Measurements from ENCODE around the gene TXNDC16.
A peak's percentile ranks its signal among the peaks of the same experiment; 100 is the strongest.

TXNDC16 gene

DNA sequence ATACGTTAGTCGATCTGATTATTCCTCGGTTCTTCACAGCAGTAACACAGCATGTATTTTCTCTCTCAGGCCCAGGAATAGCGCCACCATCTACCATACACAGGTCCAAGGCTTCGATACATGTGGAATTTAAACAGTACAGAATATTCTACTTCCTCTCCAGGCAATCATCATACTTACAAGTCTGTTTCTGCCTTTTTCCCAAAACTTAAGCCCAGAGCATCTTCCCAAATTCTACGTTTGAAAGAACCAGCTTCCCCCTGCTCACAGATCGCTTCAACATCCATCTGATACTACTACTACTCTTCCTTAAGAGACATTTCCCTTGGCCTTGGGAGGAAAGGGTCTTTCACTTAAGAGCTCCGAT, 626 bp downstream of the TXNDC16 start:
- Mint-ChIP-seq H3K36me3 (ENCODE audit: low read depth) (peaks cover 2% of the 10 kb centered on the region), H3K4me1 (ENCODE audit: low read depth) (peaks cover 29% of the 10 kb centered on the region), H3K4me3 (peak overlapping the region; percentile 87), H3K27me3 (peaks cover 8% of the 10 kb centered on the region), H3K9me3 (no peaks in the 10 kb centered on the region), H3K27ac (peak overlapping the region; percentile 91)
- DNase-seq: no peak

DNA sequence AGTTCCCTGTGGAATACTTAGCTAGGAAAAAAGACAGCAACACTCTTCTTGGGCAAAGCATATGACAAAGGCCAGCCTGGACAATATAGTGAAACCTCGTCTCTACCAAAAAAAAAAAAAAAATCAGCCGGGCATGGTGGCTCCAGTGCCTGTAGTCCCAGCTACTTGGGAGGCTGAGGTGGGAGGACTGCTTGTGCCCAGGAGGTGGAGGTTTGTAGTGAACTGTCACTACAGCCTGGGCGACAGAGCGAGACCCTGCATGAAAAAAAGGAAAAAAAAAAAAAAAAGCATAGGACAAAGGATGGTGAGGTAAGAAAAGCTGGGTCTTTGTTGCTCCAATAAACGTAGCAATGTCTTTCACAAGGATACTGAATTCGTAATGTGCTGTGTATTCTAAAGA, 1.1 kb downstream of the TXNDC16 start:
- Mint-ChIP-seq H3K27ac (peak overlapping the region; percentile 91), H3K9me3 (no peaks in the 10 kb centered on the region), H3K27me3 (peaks cover 8% of the 10 kb centered on the region), H3K4me1 (ENCODE audit: low read depth) (peaks cover 29% of the 10 kb centered on the region), H3K4me3 (peak overlapping the region; percentile 87), H3K36me3 (ENCODE audit: low read depth) (peaks cover 2% of the 10 kb centered on the region)
- no peak for DNase-seq

DNA sequence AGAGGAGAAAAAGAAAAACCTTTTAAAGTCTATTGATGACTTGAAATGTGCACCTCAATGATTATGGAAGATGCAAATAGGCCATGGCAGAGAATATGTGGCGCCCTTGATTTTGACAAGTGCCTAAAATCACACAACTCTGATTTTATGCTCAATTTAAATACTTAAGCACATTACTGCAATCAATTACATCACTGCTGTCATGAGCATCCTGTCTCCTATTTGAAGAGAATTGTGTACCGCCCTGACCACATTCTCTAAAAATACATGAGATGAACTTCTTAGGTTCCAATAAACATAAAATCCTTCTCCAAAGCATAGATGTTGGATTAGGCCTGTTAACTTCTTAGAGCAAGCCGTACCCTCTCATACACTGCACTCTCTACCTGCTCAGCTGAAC, 1.6 kb downstream of the TXNDC16 start:
- H3K4me1 Mint-ChIP-seq (ENCODE audit: low read depth): peaks cover 29% of the 10 kb centered on the region
- H3K27me3 Mint-ChIP-seq: peaks cover 8% of the 10 kb centered on the region
- H3K9me3 Mint-ChIP-seq: no peaks in the 10 kb centered on the region
- H3K36me3 Mint-ChIP-seq (ENCODE audit: low read depth): peaks cover 2% of the 10 kb centered on the region
- no peak overlapping the region for H3K27ac Mint-ChIP-seq
- DNase-seq: no peak
- H3K4me3 Mint-ChIP-seq: peak overlapping the region; percentile 87

- Mint-ChIP-seq H3K27me3 (no peaks in the 10 kb centered on the region), H3K27ac (no peak overlapping the region), H3K9me3 (no peaks in the 10 kb centered on the region), H3K4me3 (no peak overlapping the region), H3K36me3 (ENCODE audit: low read depth) (peaks cover 8% of the 10 kb centered on the region), H3K4me1 (ENCODE audit: low read depth) (peaks cover 24% of the 10 kb centered on the region)
- no peak for DNase-seq
Measured at GRCh38 chr14:52547526-52547925, 4.8 kb downstream of the TXNDC16 start.

- no peak overlapping the region for H3K27ac Mint-ChIP-seq
- H3K36me3 Mint-ChIP-seq (ENCODE audit: low read depth): peaks cover 13% of the 10 kb centered on the region
- no peaks in the 10 kb centered on the region for H3K27me3 Mint-ChIP-seq
- no peak overlapping the region for H3K4me3 Mint-ChIP-seq
- H3K4me1 Mint-ChIP-seq (ENCODE audit: low read depth): peaks cover 24% of the 10 kb centered on the region
- no peak for DNase-seq
- no peaks in the 10 kb centered on the region for H3K9me3 Mint-ChIP-seq
Measured at GRCh38 chr14:52547027-52547426, 5.3 kb downstream of the TXNDC16 start.

- Mint-ChIP-seq H3K27me3 (no peaks in the 10 kb centered on the region), H3K4me3 (no peak overlapping the region), H3K9me3 (no peaks in the 10 kb centered on the region), H3K27ac (no peak overlapping the region), H3K36me3 (ENCODE audit: low read depth) (peaks cover 17% of the 10 kb centered on the region), H3K4me1 (ENCODE audit: low read depth) (peaks cover 18% of the 10 kb centered on the region)
- DNase-seq: no peak
Measured at GRCh38 chr14:52546318-52546670, 6.0 kb downstream of the TXNDC16 start.

GRCh38 chr14:52545584-52546317, 6.6 kb downstream of the TXNDC16 start:
- Mint-ChIP-seq H3K27ac (no peak overlapping the region), H3K36me3 (ENCODE audit: low read depth) (peaks cover 21% of the 10 kb centered on the region), H3K4me3 (no peak overlapping the region), H3K9me3 (no peaks in the 10 kb centered on the region), H3K27me3 (no peaks in the 10 kb centered on the region), H3K4me1 (ENCODE audit: low read depth) (peaks cover 12% of the 10 kb centered on the region)
- DNase-seq: no peak

GRCh38 chr14:52538623-52539022, 13.7 kb downstream of the TXNDC16 start:
- no peaks in the 10 kb centered on the region for H3K9me3 Mint-ChIP-seq
- no peak for DNase-seq
- peaks cover 68% of the 10 kb centered on the region for H3K36me3 Mint-ChIP-seq (ENCODE audit: low read depth)
- no peak overlapping the region for H3K27ac Mint-ChIP-seq
- no peaks in the 10 kb centered on the region for H3K27me3 Mint-ChIP-seq
- H3K4me1 Mint-ChIP-seq (ENCODE audit: low read depth): peaks cover 3% of the 10 kb centered on the region
- H3K4me3 Mint-ChIP-seq: no peak overlapping the region

DNA sequence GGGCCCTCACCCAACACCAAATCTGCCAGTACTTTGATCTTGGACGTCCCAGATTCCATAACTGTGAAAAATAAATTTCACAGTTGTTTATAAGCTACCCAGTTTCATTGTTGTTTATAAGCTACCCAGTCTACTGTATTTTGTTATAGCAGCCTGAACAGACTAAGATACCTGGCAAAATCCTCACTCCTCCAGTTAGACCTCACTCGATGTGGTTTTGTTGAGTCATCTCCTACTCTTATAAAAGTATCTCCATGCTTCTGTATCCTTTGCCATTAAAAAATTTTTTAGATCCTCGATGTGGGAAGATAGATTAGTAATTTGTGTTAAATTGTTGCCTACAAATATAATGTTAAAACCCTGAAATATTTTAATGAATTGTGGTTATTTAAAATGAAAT, 16.0 kb downstream of the TXNDC16 start:
- Mint-ChIP-seq H3K4me1 (ENCODE audit: low read depth) (peaks cover 5% of the 10 kb centered on the region), H3K36me3 (ENCODE audit: low read depth) (peaks cover 61% of the 10 kb centered on the region), H3K9me3 (no peaks in the 10 kb centered on the region), H3K4me3 (no peak overlapping the region), H3K27me3 (no peaks in the 10 kb centered on the region), H3K27ac (no peak overlapping the region)
- DNase-seq: no peak

- Mint-ChIP-seq H3K9me3 (no peaks in the 10 kb centered on the region), H3K36me3 (ENCODE audit: low read depth) (peaks cover 43% of the 10 kb centered on the region), H3K27ac (no peak overlapping the region), H3K4me1 (ENCODE audit: low read depth) (peaks cover 2% of the 10 kb centered on the region), H3K4me3 (no peak overlapping the region), H3K27me3 (no peaks in the 10 kb centered on the region)
- no peak for DNase-seq
Measured at GRCh38 chr14:52531481-52531880, 20.8 kb downstream of the TXNDC16 start.

DNA sequence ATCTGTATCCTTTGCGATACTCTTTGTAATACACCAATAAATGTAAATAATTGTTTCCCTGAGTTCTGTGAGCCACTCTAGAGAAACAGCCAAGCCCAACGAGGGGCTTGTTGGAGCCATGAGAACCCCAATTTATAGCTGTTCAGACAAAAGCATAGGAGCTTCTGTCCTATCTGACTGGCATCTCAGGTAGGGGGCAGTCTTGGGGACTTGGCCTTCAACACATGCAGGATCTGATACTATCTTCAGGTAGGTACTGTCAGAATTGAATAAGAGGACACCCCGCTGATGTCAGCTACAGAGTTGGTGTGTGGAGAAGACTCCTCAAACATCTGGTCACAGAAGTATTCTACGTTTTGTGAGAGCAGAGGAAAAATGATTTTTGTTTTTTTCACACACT, 25.3 kb downstream of the TXNDC16 start:
- Mint-ChIP-seq H3K9me3 (no peaks in the 10 kb centered on the region), H3K27me3 (no peaks in the 10 kb centered on the region), H3K4me1 (ENCODE audit: low read depth) (peaks cover 2% of the 10 kb centered on the region), H3K36me3 (ENCODE audit: low read depth) (peaks cover 7% of the 10 kb centered on the region), H3K4me3 (no peak overlapping the region), H3K27ac (no peak overlapping the region)
- no peak for DNase-seq

DNA sequence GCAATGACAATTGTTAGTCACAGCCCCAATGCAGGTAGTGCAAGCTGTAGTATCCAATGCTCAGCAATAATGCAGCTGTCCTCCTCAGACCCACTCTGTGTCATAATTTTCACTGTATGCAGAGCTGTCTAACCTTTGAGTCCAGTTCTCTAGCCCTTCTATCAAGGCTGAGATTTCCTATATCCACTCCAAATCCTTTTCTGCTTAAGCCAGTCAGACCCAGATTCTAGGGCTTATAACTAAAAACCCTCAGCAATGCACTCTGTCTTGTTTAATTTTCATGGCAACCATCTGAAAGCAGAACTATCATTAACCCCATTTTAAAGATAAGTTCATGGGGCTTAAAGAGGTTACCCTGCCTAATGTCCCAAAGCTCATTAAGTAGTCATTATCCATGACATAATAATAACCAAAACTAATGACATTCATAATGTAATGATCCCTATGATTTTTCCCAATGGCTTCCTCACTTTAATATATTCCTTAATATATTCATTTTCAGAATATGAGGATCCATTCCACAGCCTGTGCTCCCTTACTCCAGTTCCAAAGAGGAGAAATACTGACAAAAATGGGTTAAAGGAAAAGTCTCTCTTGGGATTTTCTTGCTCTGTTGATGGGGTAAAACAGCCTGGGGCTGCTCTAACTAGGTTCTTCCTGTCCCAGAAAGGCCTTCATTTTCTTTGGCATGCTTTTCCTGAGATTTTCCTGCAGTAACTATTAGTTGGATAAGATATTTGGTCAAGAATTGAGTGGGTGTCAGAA, 29.5 kb downstream of the TXNDC16 start:
- no peak for DNase-seq
- Mint-ChIP-seq H3K36me3 (ENCODE audit: low read depth) (peaks cover 5% of the 10 kb centered on the region), H3K9me3 (no peaks in the 10 kb centered on the region), H3K27ac (no peak overlapping the region), H3K27me3 (no peaks in the 10 kb centered on the region), H3K4me3 (no peak overlapping the region), H3K4me1 (ENCODE audit: low read depth) (no peaks in the 10 kb centered on the region)

DNA sequence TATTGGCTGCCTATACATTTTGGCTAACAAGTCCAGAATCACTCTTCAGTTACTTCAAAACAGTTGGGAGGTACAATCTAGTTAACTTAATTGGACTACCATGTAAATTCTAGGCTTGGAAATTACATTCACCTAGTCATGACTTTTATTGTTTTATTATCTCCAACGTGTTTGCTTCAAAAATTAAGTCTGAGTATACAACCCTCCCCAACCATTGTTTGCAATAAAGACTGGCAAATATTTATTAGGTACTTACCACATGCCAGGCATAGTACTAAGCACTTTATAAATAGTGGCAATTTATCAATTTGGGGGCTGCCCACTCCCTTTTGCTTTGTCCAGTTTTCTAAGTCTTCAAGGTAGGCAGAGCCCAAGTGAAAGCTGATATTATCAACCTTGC, 30.3 kb downstream of the TXNDC16 start:
- Mint-ChIP-seq H3K4me3 (no peak overlapping the region), H3K4me1 (ENCODE audit: low read depth) (no peaks in the 10 kb centered on the region), H3K27ac (no peak overlapping the region), H3K9me3 (no peaks in the 10 kb centered on the region), H3K27me3 (no peaks in the 10 kb centered on the region), H3K36me3 (ENCODE audit: low read depth) (no peaks in the 10 kb centered on the region)
- no peak for DNase-seq

DNA sequence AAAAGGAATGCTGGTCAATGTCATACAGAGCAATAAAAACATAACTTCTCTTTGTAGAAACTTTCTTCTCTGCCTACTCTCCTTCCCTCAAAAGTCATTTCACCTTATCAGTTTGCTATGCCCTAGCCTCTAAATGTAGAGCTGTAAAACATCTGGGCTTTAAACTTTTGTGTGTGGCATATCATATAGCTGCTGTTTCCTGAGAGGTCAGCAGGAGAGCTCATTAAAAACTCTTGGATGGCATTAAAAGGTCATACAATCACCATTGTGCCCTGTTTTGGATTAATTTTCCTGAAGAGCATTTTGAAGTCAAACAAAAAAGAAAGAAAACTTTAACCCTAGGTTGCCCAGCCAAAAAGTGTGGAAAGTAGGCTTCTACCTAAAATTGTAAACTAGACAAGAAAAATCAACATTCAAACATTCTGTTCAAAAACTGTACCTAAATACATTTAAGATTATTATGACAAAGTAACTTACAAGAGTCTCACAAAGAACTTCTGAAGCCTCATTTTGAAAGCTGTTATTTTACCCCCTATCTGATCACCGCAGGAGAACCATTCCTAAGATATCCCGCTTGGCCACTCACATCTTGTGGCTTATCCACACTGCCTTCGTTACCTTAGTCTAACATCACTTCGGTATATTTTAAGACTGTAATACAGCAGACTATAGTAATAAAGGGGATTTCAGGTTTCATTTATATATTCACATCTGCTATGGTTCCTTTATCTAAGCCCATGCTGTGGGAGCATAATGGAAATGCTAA, 38.1 kb downstream of the TXNDC16 start:
- Mint-ChIP-seq H3K27me3 (no peaks in the 10 kb centered on the region), H3K9me3 (no peaks in the 10 kb centered on the region), H3K4me3 (no peak overlapping the region), H3K4me1 (ENCODE audit: low read depth) (no peaks in the 10 kb centered on the region), H3K27ac (no peak overlapping the region), H3K36me3 (ENCODE audit: low read depth) (peaks cover 8% of the 10 kb centered on the region)
- no peak for DNase-seq

DNA sequence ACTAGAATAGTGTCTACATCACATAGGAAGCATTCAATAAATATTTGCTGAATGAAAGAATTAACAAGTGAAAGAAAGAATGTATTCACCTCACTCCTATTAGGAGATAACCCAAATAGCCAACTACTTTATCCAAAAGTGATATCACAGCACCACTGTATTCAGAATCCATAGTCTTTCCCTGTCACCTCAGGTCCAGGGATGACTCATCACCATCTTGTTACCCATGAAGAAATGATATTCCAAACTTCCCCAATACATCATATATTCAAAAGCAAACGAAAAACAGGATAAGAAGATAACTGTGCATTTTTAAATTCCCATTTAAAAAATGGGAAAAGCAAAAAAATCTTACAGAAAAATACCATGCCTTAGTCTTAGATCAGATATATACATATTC, 39.1 kb downstream of the TXNDC16 start:
- DNase-seq: no peak
- peaks cover 16% of the 10 kb centered on the region for H3K36me3 Mint-ChIP-seq (ENCODE audit: low read depth)
- H3K4me1 Mint-ChIP-seq (ENCODE audit: low read depth): no peaks in the 10 kb centered on the region
- no peak overlapping the region for H3K4me3 Mint-ChIP-seq
- H3K9me3 Mint-ChIP-seq: peaks cover under 1% of the 10 kb centered on the region
- no peak overlapping the region for H3K27ac Mint-ChIP-seq
- H3K27me3 Mint-ChIP-seq: no peaks in the 10 kb centered on the region
